Activated CD4-positive, alpha-beta T cell treated with anti-CD3 and anti-CD28 coated beads, Interleukin-2, Interleukin-6, amounts not matched to agents 100 ng/mL and 50 ng/mL, durations not matched to agents 16 hours and 8 hours (primary cell): ENCODE data around the gene CD3G.
"Not testable (repeated sequence)": the region's sequence is repeated elsewhere in the genome, so short reads cannot be mapped to it uniquely, and the experiment has no call there.

Experiments
- DNase-seq: peaks from one replicate; pipeline ENCODE4 v3.0.0-alpha.2; 2020

The CD3G gene

GRCh38 chr11:118383657-118384056, 39.5 kb downstream of the CD3G start:
- DNase-seq, result no peak

GRCh38 chr11:118396097-118396501, 52.0 kb downstream of the CD3G start:
- DNase-seq, result peak; percentile 56

- no peak for DNase-seq
Observed at GRCh38 chr11:118397448-118397847, 53.3 kb downstream of the CD3G start.

- peak; percentile 80 for DNase-seq
Observed at GRCh38 chr11:118398791-118399559, 54.8 kb downstream of the CD3G start.

- peak; percentile 94 for DNase-seq
Observed at GRCh38 chr11:118401151-118401879, 57.2 kb downstream of the CD3G start, which contains the start of gene ATP5MG. ATP5MG (plus strand) TSS chr11:118401606; CDS start chr11:118401666, 60 bp downstream.

- DNase-seq, result no peak
Observed at GRCh38 chr11:118401880-118402590, 57.9 kb downstream of the CD3G start.

- not testable (repeated sequence) for DNase-seq
Observed at GRCh38 chr11:118402594-118402993, 58.5 kb downstream of the CD3G start.
